A549 treated with dexamethasone at 1 μM for 4 hours (cell line): ENCODE results near the gene SLC6A12. TPM values are rescaled to one million over a fixed set of nuclear protein-coding genes. Genes with fewer than 3 reads are reported as not detected.

Experiments
- total RNA-seq: library from RNA; stranded (reverse); fragments of 200-300 nt; extraction: Qiagen RNA extraction; gene quantifications from 5 replicates; pipeline ENCODE4 v1.2.3, GENCODE V29; 2022

Gene SLC6A12
- 0.99 to 1.5 TPM (median 1.2 TPM) in 5 replicates for total RNA-seq

DNA sequence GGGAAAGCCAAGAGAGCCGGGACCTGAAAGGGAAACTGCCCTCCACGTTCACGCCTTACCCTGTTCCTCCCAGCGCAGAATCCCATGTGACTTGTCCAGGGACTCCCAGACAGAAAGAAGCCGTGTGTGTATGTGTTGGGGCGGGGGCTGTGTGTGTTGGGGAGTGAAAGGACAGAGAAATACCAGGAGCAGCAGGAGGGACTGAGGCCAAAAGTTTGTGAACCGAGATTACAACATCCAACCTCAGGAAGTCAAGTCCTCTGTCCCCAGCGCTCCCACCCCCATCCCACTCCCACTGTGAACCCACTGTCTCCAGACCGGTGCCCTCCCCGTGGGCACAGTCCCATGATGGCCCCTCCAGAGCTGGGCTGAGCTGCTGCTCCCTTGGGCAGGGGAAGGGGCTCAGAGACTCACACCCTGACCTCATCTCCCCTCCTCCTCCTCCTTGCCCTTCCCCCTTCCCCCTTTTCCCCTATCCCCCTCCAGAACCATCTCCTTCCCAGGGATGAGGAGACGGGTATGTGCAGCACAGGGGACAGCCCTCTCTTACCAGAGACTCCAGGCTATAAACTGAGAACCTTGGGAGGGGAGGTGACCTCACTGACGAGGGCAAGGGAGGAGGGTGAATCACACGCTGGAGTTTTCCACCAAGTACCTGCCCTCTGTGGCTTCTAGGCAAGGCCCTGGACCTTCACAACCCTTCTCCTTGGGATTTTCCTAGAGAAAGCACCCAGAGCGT is at the start of gene SLC6A12:
Gene SLC6A12, minus strand, starts transcription at position 155 of the 739 bp plus-strand sequence. CDS start 4,171 bp downstream, outside the sequence.

GRCh38 chr12:262817-263216 is 48.9 kb upstream of the SLC6A12 start, which contains the start of gene SLC6A13:
Gene SLC6A13, minus strand, starts transcription at chr12:262836. Its CDS starts 2,784 bp downstream, at chr12:260052.

Other genes with a start within 250 kb of the SLC6A12 start
- gene IQSEC3, start 147.4 kb downstream of the SLC6A12 start, total RNA-seq = 0.01 to 0.11 TPM (median 0.02 TPM) in 5 replicates
- 0.16 to 0.47 TPM (median 0.24 TPM) in 5 replicates for gene SLC6A13, start 48.7 kb upstream of the SLC6A12 start, total RNA-seq
- gene KDM5A, start 175.2 kb upstream of the SLC6A12 start, total RNA-seq = 19.4 to 31.7 TPM (median 24.7 TPM) in 5 replicates
- 9.1 to 13.7 TPM (median 11.5 TPM) in 5 replicates for gene CCDC77, start 187.5 kb upstream of the SLC6A12 start, total RNA-seq
- 0.49 to 0.74 TPM (median 0.52 TPM) in 5 replicates for gene B4GALNT3, start 245.8 kb upstream of the SLC6A12 start, total RNA-seq